Adrenal gland (tissue), 5 donors: ENCODE measurements around the gene PDE3A.

Experiments used
- POLR2A ChIP-seq, 2 donors: fragments of 450-650 bp; IDR thresholded peaks; one replicate each; pipeline ENCODE4 v1.6.1; 2017; ENCODE audit warnings: antibody characterized with exemption in 2 of 2, mild to moderate bottlenecking in 2 of 2, moderate library complexity in 1 of 2
- TF ChIP-seq, protein P1 (sequence below), 6 experiments: fragments of 450-650 bp in 4 of 6; fragments of 200-600 bp in 2 of 6; sonication (generic) in 1 of 6; IDR thresholded peaks; 1 replicate in 5 of 6; 2 replicates in 1 of 6; pipeline versions ENCODE4 v1.5.1 to v1.8.0; 2016 to 2021; ENCODE audit warnings: antibody characterized with exemption in 6 of 6, mild to moderate bottlenecking in 2 of 6, moderate library complexity in 1 of 6
- donor health status: DM: no; HTN: no; CAD: no.

DNA sequence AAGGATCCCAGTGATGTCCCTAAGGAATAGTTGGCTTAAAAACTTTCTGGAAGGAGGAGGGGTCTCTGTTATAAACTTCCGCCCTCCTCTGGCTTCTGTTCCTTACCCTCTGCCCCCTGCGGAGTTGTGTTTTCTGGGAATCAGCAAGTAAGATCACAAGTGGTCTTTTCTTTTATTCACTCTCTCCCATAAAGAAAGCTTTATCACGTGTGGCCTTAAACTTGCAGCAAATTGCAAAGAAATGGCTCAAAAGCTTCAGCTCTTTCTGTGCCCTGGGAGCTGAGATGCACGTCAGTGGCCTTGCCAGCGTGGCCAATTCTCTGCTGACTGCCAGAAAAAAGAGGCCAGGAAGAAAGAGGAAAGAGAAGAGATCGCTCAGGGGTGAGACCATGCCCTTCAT, 326.9 kb downstream of the PDE3A start, which contains the start of gene SLCO1C1:
- TF ChIP-seq, protein P1, sequence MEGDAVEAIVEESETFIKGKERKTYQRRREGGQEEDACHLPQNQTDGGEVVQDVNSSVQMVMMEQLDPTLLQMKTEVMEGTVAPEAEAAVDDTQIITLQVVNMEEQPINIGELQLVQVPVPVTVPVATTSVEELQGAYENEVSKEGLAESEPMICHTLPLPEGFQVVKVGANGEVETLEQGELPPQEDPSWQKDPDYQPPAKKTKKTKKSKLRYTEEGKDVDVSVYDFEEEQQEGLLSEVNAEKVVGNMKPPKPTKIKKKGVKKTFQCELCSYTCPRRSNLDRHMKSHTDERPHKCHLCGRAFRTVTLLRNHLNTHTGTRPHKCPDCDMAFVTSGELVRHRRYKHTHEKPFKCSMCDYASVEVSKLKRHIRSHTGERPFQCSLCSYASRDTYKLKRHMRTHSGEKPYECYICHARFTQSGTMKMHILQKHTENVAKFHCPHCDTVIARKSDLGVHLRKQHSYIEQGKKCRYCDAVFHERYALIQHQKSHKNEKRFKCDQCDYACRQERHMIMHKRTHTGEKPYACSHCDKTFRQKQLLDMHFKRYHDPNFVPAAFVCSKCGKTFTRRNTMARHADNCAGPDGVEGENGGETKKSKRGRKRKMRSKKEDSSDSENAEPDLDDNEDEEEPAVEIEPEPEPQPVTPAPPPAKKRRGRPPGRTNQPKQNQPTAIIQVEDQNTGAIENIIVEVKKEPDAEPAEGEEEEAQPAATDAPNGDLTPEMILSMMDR (IDR thresholded peaks at IDR 0.05) = no peak
- TF ChIP-seq POLR2A (IDR thresholded peaks at IDR 0.05) = no peak
